NCI-H1105 (cell line): ENCODE results near the gene PDE8A.
"Not testable (repeated sequence)": the region's sequence is repeated elsewhere in the genome, so short reads cannot be mapped to it uniquely, and the experiment has no call there.

ENCODE experiments used
- DNase-seq: peaks from one replicate; lab custom pipeline; 2025; lab: John Stamatoyannopoulos, UW

PDE8A gene

GRCh38 chr15:85133709-85134108, 152.1 kb downstream of the PDE8A start:
- DNase-seq: no peak

DNA sequence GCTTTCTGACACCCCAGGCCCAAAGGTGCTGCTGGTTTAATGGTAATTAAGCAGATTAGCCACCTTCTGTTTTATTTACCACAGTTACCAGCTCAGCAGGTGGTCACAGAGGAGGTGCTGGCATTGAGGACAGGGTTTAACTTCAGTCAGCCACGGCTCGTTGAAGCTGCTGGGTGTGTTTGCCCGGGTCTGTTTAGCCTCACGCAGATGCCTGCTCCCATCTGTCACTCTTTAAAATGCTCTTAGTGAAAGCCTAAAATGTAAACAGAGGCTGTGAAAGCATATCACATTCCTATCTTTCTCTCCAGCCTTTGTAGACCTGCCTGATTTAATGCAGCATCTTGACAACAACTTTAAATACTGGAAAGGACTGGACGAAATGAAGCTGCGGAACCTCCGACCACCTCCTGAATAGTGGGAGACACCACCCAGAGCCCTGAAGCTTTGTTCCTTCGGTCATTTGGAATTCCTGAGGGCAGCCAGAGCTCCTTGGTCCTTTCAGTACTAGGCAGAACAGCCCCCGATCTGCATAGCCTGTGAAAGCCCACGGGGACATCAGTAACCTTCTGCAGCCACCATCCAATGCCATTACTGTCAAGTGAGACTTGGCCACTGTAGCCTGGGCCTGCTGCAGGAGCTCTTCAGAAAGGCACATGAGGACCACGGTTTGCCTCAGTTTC, 156.0 kb downstream of the PDE8A start:
- no peak for DNase-seq

- DNase-seq: no peak
These were observed 157.7 kb downstream of the PDE8A start for GRCh38 chr15:85139391-85139790.

DNA sequence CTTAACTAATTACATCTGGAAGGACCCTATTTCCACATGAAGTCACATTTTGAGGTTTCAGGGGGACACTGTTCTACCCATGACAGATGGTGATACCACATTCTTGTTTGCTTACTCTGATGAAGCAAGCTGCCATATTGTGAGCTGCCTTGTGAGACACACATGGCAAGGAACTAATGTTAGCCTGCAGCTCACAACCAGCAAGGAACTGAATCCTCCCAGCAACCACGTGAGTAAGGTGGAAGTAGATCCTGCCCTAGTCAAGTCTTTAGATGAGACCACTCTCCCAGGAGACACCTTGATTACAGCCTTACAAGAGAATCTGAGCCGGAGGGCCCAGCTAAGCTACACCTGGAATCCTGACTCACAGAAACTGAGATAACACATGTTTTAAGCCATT, 160.1 kb downstream of the PDE8A start:
- DNase-seq: no peak

DNA sequence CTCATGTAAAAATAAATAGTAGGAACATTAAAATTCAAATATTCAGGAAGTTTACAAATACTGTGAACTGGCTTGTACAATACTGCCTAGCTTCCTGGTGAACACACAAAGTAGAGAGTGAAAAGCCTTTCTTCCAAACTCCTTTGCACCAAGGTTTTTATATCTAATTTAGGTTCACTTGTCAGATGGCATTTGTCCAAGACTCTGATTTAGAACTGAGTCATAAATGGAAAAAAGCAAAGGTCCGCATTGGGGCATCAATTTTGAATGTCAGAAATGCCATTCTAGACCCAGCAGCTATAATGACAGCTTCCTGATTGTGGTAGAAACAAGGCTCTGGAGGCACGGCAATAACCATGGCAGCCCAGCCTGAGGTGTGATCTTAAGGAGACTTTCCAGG, 160.7 kb downstream of the PDE8A start:
- DNase-seq: no peak

DNA sequence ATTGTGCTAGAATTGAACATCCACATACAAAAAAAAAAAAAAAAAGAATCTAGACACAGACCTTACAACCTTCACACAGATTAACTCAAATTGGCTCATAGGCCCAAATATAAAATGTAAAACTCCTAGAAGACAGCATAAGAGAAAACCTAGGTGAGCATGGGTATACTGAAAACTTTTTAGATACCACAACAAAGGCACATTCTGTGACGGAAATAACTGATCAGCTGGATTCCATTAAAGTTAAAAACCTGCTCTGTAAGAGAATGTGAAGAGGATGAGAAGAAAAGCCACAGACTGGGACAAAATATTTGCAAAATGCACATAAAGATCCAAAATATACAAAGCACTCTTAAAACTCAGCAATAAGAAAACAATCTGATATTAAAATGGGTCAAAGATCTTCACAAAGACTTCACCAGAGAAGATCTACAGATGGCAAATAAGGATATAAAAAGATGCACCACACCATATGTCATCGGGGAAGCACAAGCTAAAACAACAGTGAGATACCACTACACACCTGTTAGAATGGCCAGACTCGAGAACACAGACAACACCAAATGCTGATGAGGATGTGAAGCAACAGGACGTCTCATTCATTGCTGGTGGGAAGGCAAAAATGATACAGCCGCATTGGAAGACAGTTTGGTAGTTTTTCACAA, 167.9 kb downstream of the PDE8A start:
- DNase-seq: no peak

GRCh38 chr15:85150130-85150480, 168.4 kb downstream of the PDE8A start:
- DNase-seq: no peak

GRCh38 chr15:85151145-85151544, 169.5 kb downstream of the PDE8A start:
- no peak for DNase-seq

- DNase-seq: no peak
These were observed 170.2 kb downstream of the PDE8A start for GRCh38 chr15:85151861-85152260.

DNA sequence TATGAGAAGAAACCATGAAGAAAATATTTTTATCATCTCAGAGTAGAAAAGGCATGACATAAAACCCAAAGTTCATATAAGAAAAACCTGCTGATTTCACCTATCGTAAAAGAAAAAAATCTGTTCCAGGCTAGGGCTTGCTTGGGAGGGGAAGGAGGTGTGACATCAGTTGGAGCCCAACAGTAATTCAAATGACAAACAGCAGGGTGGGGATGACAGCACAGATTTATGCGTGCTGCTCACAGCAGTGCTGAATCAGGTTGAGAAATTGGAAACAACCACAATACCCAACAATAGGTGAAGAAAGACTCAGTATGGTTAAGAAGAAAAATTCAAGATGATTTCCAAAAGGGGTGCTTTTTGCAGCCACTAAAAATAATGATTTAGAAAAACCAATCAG, 172.4 kb downstream of the PDE8A start:
- no peak for DNase-seq

DNA sequence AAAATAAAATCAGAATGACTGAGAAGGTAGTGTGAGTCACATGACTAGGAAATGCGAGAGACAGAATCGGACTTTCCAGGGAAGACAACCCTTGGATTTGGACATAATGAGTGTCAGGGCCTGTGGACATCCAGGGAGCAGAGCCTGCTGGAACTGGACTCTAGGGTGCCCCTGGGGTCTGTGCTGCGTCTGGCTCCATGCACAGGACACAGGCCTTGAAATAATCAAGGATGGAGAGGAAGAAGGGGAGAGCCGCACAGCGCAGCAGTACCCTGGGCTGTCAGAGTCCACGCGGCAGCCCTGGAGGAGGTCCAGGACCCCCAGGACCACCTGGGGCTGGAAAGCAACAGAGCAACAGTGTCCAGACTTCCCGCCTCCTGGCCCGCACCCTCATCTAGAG, 173.7 kb downstream of the PDE8A start:
- DNase-seq: no peak

DNA sequence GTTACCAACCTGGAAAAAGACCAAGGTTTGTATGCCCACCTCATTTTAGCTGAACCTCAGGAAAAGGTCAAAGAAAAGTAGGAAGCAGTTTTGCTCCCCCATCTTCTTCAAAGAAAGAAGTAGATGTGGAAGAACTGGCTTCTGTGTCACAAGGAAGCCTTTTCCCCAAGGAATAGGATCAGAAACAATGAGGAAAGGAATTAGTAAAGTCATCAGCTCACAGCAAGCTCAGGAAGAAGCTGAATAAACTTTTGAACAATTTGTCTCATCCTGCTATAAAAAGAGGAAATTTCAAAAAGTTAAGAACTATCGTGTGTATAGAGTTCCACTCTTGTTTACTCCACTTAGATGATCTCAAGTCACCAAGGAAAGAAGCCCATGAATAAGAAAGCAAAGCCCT, 174.2 kb downstream of the PDE8A start:
- no peak for DNase-seq

DNA sequence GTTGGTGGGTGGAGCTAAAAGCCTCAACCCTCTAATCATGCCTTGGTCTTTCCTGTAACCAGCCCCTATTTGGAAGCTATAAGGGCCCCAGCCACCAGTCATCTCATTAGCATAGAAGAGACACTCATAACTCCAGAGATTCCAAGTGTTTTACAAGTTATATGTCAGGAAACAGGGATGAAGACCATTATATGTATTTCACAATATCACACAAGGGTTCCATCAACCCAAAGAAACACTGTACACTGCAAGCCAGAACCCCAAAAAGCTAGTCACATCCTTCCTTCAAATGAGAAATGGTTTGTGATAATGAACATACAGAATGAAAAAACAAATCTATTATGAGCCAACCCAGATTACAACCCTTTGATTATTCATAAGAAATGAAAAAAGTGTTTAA, 175.7 kb downstream of the PDE8A start:
- no peak for DNase-seq

- DNase-seq: no peak
These were observed 180.6 kb downstream of the PDE8A start for GRCh38 chr15:85162237-85162636.

DNA sequence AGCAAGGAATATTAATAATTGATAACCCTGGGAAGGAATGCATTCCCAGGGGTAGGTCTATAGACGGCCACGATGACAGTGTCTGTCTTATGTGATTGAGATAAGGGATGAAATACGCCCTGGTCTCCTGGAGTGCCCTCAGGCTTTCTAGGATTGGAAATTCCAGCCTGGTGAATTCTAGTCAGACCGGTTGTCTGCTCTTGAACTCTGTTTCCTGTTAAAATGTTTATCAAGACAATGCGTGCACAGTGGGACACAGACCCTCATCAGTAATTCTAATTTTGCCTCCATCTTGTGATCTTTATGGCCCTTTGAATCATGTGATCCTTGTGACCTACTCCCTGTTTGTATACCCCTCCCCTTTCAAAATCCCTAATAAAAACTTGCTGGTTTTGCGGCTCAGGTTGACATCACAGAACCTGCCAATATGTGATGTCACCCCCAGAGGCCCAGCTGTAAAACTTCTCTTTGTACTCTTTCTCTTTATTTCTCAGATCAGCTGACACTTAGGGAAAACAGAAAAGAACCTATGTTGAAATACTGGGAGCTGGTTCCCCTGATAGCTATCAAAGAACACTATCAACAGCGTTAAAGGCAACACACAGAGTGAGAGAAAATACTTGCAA, 183.3 kb downstream of the PDE8A start:
- no peak for DNase-seq

DNA sequence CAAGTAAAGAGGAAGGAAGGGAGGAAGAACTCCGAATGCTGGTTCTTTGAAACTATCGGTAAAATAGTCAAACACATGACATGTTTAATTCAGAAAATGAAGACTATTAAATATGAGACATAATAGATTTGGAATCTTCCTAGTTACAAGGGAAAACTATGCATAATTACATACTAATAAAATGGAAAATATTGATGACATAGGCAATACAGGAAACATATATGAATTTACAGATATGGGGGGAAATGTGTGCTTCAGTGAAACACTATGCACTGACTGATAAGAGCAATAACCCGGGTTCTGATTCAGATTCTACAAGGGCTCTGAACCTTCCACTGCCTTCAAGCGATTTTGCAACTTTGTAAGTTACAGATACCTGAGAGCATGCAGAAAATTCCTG, 185.9 kb downstream of the PDE8A start:
- DNase-seq: no peak

DNA sequence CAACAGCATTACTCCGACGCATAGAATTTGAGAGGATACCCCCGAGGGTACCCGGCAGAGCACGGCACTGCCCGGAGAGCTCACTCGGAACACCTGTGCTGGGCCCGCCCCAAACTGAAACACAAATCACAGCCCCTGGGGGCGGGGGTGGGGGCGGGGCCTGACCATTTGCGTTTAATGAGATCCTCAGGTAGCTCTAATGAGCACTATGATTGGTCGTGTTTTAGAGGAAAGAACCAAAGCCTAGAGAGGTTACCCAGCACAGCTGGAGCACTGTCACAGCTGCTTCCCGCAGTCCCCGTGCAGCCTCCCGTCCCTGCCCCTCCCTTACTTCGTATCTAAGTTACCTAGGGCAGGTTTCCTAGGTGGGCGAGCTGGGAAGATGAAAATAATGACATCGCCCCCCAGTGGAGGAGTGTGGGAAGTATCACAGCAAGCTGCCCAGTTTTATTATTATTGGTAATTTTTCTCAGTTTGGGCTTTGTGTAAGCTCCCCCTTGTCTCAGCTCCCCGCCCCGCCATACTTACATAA, 187.1 kb downstream of the PDE8A start:
- peak; percentile 36 for DNase-seq

- no peak for DNase-seq
These were observed 190.1 kb downstream of the PDE8A start for GRCh38 chr15:85171736-85172135.

GRCh38 chr15:85172846-85173490, 191.3 kb downstream of the PDE8A start:
- no peak for DNase-seq

DNA sequence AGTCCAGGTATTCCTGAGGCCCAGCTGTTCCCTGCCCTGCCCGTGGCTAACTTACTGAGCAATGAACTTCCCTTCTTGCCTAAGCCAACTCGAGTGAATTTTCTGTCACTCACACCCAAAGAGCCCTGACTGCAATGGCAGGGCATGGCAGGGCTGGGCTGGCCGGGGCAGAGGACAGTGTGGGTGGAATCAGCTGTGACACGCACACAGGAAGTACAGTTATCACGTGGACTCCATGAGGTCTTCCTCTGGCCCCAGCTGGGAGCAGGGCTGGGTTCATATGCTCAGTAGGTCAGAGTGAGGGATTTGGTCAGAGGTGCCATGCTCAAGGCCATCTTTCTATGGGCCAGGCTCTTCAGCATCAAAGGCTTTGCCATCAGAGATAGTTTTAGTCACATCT, 192.0 kb downstream of the PDE8A start:
- not testable (repeated sequence) for DNase-seq

- DNase-seq: no peak
These were observed 192.9 kb downstream of the PDE8A start for GRCh38 chr15:85174521-85174920.

- DNase-seq: not testable (repeated sequence)
These were observed 195.4 kb downstream of the PDE8A start for GRCh38 chr15:85177042-85177515.

DNA sequence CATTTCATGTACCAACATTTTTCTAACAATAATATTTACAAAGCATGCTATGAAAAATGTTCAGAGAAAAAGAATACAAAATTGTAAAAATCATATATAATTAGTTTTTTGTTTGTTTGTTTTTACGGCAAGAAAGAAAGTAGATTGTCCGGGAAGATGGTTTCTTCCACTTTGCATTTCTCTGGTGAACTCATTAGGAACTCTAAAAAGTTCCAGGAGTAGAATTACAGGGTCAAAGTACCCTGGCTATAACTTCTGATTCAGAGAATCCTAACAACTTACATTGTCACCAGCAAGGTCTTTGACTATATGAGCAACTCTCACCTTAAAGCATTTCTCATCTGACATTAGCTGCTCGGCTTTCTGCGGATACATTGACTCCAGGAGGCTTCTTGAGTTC, 196.7 kb downstream of the PDE8A start:
- DNase-seq: no peak
